Ishikawa (cell line): ENCODE measurements around the gene LIPE.

ENCODE experiments used
- CEBPB ChIP-seq: IDR thresholded peaks from 2 replicates; pipeline ENCODE4 v1.6.1; 2012
- CREB1 ChIP-seq: IDR thresholded peaks from 2 replicates; pipeline ENCODE4 v1.6.1; 2012; ENCODE audit warnings: low read depth
- EGR1 ChIP-seq: IDR thresholded peaks from 2 replicates; pipeline ENCODE4 v1.6.1; 2012
- EP300 ChIP-seq: IDR thresholded peaks from 2 replicates; pipeline ENCODE4 v1.6.1; 2012; ENCODE audit warnings: borderline replicate concordance
- FOXM1 ChIP-seq: IDR thresholded peaks from 2 replicates; pipeline ENCODE4 v1.6.1; 2012; ENCODE audit warnings: low read depth, borderline replicate concordance
- MAX ChIP-seq: IDR thresholded peaks from 2 replicates; pipeline ENCODE4 v1.6.1; 2012
- NFIC ChIP-seq: IDR thresholded peaks from 2 replicates; pipeline ENCODE4 v1.6.1; 2012
- RAD21 ChIP-seq: IDR thresholded peaks from 2 replicates; pipeline ENCODE4 v1.6.1; 2012; ENCODE audit warnings: low read depth
- REST ChIP-seq: IDR thresholded peaks from 2 replicates; pipeline ENCODE4 v1.6.1; 2012; ENCODE audit warnings: low read depth, mild to moderate bottlenecking
- TAF1 ChIP-seq: IDR thresholded peaks from 2 replicates; pipeline ENCODE4 v1.6.1; 2012; ENCODE audit warnings: low read depth, mild to moderate bottlenecking
- TEAD4 ChIP-seq: IDR thresholded peaks from 2 replicates; pipeline ENCODE4 v1.6.1; 2012
- YY1 ChIP-seq: IDR thresholded peaks from 2 replicates; pipeline ENCODE4 v1.6.1; 2012; ENCODE audit warnings: low read depth
- ZBTB7A ChIP-seq: IDR thresholded peaks from 2 replicates; pipeline ENCODE4 v1.6.1; 2012; ENCODE audit warnings: low read depth

GRCh38 chr19:42366673-42367072 is 60.5 kb downstream of the LIPE start:
- TF ChIP-seq NFIC (no peak), MAX (no peak), REST (no peak), EP300 (no peak), YY1 (no peak), TAF1 (no peak), RAD21 (no peak), EGR1 (no peak), CREB1 (no peak), ZBTB7A (no peak), CEBPB (no peak), TEAD4 (no peak), FOXM1 (no peak)
